ENCODE measurements around the gene LGALS3.

Gene LGALS3

DNA sequence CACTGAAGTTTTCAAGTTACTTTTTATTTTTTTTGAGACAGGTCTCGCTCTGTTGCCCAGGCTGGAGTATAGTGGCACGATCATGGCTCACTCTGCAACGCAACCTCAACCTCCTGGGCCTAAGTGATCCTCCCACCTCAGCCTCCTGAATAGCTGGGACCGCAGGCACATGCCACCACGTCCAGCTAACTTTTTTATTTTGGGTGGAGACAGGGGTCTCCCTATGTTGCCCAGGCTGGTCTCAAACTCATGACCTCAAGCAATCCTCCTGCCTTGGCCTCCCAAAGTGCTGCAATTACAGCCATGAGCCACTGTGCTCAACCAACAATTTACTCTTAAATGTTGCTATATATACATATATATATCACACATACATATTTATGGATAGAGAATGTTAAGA, 27.4 kb upstream of the LGALS3 start:
- no peak for DNase-seq (ENCODE audit: extremely low read depth, insufficient read length)
- no peaks in the 10 kb centered on the region for H3K27me3 ChIP-seq (replicated peaks; ENCODE audit: control insufficient read depth, insufficient read depth, low read length)
- H3K4me3 ChIP-seq (replicated peaks; ENCODE audit: low read depth, low read length): no peak overlapping the region
- TF ChIP-seq, protein P1, sequence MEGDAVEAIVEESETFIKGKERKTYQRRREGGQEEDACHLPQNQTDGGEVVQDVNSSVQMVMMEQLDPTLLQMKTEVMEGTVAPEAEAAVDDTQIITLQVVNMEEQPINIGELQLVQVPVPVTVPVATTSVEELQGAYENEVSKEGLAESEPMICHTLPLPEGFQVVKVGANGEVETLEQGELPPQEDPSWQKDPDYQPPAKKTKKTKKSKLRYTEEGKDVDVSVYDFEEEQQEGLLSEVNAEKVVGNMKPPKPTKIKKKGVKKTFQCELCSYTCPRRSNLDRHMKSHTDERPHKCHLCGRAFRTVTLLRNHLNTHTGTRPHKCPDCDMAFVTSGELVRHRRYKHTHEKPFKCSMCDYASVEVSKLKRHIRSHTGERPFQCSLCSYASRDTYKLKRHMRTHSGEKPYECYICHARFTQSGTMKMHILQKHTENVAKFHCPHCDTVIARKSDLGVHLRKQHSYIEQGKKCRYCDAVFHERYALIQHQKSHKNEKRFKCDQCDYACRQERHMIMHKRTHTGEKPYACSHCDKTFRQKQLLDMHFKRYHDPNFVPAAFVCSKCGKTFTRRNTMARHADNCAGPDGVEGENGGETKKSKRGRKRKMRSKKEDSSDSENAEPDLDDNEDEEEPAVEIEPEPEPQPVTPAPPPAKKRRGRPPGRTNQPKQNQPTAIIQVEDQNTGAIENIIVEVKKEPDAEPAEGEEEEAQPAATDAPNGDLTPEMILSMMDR (IDR thresholded peaks at IDR 0.05; ENCODE audit: insufficient read depth, low read length, poor library complexity, severe bottlenecking): no peak
- no peaks in the 10 kb centered on the region for H3K36me3 ChIP-seq (ENCODE audit: control insufficient read depth, insufficient read depth, low read length)

DNA sequence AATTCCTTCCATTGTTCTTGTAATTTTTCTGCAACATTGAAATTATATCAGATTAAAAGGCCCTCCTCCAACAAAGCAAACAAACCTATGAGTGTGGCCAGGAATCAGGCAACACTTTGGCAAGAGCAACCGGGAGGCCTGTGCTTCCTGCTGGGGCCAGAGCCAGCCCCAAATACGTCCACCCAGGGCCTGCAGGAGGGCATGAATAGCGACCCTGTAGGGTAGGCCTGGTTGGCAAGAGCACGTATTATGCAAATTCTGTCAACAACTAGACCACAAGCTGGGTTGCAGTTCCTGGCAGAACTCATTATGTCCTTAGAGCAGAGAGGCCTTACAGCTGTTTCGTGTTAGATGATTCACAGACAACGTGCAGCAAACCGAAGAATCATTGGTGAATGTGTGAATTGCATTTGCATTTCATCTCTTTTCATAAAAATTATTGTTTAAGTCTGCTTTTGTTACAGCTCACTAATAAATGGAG, 26.9 kb upstream of the LGALS3 start:
- peak; percentile 85 for DNase-seq (ENCODE audit: extremely low read depth, insufficient read length)
- TF ChIP-seq, protein P1 (IDR thresholded peaks at IDR 0.05; ENCODE audit: insufficient read depth, low read length, poor library complexity, severe bottlenecking): no peak
- H3K36me3 ChIP-seq (ENCODE audit: control insufficient read depth, insufficient read depth, low read length): no peaks in the 10 kb centered on the region
- H3K27me3 ChIP-seq (replicated peaks; ENCODE audit: control insufficient read depth, insufficient read depth, low read length): no peaks in the 10 kb centered on the region
- no peak overlapping the region for H3K4me3 ChIP-seq (replicated peaks; ENCODE audit: low read depth, low read length)

DNA sequence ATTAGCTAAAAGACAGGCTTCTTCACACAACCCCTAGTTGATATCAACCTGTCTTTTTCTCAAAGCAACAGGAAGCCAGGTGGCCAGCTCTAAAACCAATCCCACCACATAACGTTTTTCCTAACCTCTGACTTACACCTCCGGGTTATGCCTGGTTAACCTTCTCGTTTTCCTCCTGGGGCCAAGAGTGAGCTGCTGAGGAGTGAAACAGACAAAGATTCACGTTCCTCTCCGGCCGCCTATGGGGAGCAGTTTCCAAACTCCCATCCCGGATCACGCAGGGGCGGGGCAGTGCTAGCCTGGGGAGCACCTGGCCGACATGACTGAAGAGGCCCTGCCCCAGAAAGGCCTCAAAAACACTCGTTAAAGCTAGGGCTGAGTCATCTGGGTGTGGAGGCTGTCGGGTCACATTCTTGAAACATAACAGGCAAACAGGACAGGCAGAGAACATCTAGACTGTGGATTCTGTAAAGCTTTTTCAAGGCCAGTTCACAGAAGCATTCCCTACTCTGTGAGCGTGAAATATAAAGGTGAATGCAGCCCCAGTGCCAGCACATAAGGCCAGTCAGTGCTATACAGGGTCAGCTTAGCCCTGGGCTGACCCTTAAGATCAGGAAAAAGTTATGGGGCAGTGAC, 25.9 kb upstream of the LGALS3 start:
- TF ChIP-seq, protein P1 (IDR thresholded peaks at IDR 0.05; ENCODE audit: insufficient read depth, low read length, poor library complexity, severe bottlenecking): no peak
- peak overlapping the region; percentile 38; the same call in 1 of the 2 replicates for H3K4me3 ChIP-seq (replicated peaks; ENCODE audit: low read depth, low read length)
- no peaks in the 10 kb centered on the region for H3K36me3 ChIP-seq (ENCODE audit: control insufficient read depth, insufficient read depth, low read length)
- H3K27me3 ChIP-seq (replicated peaks; ENCODE audit: control insufficient read depth, insufficient read depth, low read length): no peaks in the 10 kb centered on the region
- peak; percentile 82 for DNase-seq (ENCODE audit: extremely low read depth, insufficient read length)

DNA sequence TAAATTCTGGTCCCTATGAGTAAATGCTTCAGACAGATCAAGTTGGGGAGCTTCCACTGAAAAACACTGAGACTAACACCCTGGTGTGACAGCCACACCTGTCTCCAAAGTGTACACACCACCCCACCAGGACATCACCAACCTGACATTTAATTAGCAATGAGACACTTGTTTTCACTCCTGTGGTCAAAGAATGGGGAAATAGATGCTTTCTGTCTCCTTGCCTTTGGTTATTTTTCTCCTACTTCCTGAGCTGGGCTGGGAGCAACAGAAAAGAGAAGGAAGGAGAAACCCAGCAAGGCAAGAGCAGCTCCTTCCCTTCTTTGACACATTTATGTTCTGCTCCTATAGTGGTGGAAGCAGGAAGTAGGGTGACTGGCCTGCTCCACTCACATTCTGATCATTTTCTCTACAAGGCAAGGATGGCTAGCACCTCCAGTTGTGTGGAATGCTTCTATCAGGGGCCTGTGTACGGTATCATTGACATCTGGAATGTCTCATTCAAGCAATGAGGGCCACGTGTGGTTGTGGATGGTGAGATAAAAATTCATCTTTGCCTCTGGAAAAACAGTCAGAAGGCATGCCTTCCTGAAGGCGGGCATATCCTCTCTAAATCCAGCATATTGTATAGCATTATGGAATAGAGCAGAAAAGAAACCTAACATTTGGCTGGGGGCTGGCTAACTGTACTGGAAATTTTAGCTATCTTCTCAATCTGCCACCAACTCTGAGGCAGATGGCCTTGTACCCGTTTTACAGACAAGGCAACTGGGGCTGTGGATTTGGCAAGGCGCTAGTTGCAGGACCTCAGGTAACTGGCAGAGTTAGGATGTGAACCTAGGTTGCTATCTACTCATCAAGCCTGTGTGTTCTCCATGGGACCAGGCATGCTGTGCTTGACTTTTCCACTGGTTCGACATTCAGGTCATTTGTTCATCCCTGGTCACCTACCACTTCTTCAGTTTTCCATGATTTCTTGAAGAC, 24.8 kb upstream of the LGALS3 start:
- Histone ChIP-seq H3K4me3 (replicated peaks; ENCODE audit: low read depth, low read length) (no peak overlapping the region), H3K27me3 (replicated peaks; ENCODE audit: control insufficient read depth, insufficient read depth, low read length) (no peaks in the 10 kb centered on the region), H3K36me3 (ENCODE audit: control insufficient read depth, insufficient read depth, low read length) (no peaks in the 10 kb centered on the region)
- no peak for DNase-seq (ENCODE audit: extremely low read depth, insufficient read length)
- TF ChIP-seq, protein P1 (IDR thresholded peaks at IDR 0.05; ENCODE audit: insufficient read depth, low read length, poor library complexity, severe bottlenecking): no peak

DNA sequence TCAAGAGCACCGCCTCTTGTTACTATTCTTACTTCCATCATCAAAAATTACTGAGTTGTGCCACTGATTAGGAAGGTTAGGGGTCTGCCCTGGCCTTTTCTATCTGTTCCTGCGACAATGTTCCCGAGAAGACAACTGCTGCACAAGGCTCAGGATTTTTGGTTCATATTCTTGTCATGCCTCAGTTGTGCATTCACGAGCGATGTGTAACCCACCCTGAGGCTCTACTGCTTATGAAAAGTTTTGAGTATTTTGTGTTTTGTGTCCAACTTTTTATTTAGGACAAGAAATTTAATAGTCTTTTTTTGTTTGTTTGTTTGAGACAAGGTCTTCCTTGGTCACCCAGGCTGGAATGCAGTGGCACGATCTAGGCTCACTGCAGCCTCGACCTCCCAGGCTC, 23.1 kb upstream of the LGALS3 start:
- TF ChIP-seq, protein P1 (IDR thresholded peaks at IDR 0.05; ENCODE audit: insufficient read depth, low read length, poor library complexity, severe bottlenecking): no peak
- DNase-seq (ENCODE audit: extremely low read depth, insufficient read length): no peak
- H3K4me3 ChIP-seq (replicated peaks; ENCODE audit: low read depth, low read length): no peak overlapping the region
- no peaks in the 10 kb centered on the region for H3K36me3 ChIP-seq (ENCODE audit: control insufficient read depth, insufficient read depth, low read length)
- no peaks in the 10 kb centered on the region for H3K27me3 ChIP-seq (replicated peaks; ENCODE audit: control insufficient read depth, insufficient read depth, low read length)
